HG03378 (cell line): Measurements from ENCODE around the gene CDON.
"Not testable (repeated sequence)": the region's sequence is repeated elsewhere in the genome, so short reads cannot be mapped to it uniquely, and the experiment has no call there.

ENCODE experiments used
- ATAC-seq: cut with Tn5 transposase; IDR thresholded peaks from one replicate; pipeline ENCODE4 v1.9.1; 2021; ENCODE audit warnings: mild to moderate bottlenecking, moderate library complexity; ENCODE audit not compliant: unreplicated experiment

CDON gene

GRCh38 chr11:126046570-126047195 is 16.0 kb downstream of the CDON start:
- ATAC-seq, result no peak

- ATAC-seq, result no peak
These were observed 23.0 kb downstream of the CDON start for GRCh38 chr11:126039485-126040271.

GRCh38 chr11:126035718-126036117 is 26.9 kb downstream of the CDON start:
- ATAC-seq, result no peak

- no peak for ATAC-seq
These were observed 27.7 kb downstream of the CDON start for GRCh38 chr11:126034933-126035425.

DNA sequence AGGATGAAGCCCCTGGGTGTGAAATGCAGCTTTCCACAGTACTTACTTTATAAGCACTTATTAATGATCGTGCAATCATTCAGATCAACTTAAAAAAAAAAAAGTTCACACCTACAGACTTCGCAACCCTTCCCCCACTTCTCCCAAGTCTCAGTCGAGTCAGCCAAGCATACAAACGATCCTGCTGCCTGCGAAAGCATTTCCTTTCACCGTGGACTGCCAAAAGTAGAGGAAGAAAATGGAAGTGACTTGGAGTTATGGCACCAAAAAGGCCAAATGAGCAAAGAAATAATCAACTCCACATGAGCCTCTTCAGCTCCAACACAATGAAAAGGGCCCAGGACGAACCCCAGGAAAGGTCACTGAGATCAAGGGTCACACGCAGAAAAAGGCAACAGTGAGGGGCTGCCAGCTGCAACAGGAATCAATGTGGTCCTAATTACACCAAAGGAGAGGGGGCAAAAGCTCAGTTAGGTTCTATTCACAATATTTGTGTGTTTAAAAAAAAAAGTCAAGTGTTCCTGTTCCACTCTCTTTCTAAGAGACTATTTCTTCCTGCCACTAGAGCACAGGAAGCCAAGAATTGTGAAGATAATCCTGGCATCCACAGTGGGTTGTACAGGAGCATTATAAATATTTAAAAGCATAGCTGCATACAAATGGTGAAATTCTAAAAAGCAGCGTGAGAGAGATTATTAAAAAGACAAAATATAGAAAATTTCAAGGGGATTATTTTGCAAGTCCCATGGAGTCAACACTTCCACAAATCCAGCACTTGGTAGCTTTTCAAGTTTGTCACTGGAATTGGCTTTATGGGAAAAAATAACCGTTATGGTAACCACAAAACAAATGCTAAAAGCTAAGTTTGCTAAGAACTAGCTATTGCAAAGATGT is 28.4 kb downstream of the CDON start:
- ATAC-seq, result no peak

DNA sequence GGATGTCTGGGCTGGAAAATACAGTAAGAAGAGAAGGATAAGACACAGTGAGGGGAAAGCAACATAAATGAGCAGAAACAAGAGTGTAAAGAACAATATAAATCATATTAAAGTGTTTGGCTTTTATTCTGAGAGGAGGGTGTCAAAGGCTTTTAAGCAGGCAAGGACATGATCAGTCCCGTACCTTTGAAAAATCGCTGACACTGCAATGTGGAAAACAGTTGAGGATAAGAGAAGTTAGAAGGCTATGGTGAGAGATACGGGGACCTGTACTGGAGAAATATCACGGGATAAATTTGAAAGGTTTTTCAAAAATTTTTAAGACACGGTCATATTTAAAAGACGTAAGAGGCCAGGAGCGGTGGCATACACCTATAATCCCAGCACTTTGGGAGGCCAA is 30.3 kb downstream of the CDON start:
- no peak for ATAC-seq

DNA sequence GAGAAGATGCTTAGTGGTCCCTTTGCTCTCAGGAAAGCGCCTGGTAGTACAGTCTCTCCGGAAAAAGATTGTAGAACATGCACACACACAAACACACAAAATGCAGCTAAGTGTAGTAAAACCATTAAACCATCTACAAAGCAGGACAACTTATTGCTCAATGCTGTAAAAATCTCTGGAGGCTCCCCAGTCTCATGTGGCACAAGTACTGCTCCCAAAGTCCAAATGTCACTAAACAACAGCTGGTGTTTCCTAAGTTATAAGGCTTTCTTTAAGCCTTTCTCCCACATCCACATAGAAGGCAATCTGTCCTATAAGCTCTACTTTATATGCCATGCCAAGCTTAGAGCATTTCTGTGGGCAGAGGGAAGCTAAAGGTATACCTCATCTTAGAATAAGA is 32.9 kb downstream of the CDON start:
- no peak for ATAC-seq

DNA sequence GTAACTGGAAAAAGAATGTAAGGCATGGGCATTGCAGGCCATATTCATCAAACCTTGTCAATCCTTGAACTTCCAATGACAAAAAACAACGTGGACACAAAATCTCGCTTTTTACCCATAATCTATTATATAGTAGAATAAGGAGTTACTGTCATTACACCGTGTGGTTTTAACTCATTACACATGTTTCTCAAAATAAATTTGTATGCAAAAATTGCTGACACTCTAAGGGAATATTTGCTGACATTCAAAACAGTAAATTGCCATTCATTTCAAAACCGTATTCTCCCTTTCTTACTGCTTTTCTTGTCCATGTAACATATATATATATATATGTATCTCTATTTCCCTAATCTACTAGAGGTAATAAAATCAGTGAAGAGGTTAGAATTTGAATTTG is 33.4 kb downstream of the CDON start:
- no peak for ATAC-seq

GRCh38 chr11:126028534-126028933 is 34.1 kb downstream of the CDON start:
- not testable (repeated sequence) for ATAC-seq

- no peak for ATAC-seq
These were observed 36.1 kb downstream of the CDON start for GRCh38 chr11:126026579-126026978.

DNA sequence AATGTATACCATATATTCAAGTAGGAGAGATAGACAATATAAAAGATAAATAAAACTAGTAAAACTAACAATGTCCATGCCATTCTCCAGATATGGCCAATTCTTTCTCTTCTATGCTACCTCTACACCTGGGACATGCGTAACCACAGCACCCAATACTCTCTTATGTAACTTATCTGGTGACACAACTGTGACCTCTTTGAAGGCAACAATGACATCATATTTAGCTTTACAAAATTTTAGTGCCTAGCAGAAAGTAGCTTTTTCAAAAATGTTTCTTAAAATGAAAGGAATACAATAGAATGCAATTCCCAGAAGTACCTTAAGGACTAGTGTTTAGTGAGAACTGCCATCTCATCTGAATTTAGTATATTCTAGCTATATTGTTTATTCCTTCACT is 36.8 kb downstream of the CDON start:
- no peak for ATAC-seq

DNA sequence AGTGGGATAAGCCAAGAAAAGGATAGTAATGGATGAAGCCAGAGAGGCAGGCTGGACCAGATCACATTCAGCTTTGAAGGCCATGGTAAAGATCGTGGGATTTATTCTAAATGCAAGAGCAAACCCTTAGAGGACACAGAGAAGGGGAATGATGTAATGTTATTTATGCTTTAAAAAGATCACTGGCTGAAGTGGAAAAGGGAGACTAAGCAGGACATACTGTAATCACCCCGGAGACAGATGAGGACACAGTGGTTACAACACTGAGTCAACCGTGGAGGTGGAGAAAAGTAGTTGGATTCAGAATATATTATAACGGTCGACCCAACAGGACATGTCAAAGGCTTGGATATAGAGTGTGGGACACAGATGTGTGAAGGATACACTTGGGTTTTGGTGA is 38.5 kb downstream of the CDON start:
- ATAC-seq, result no peak

DNA sequence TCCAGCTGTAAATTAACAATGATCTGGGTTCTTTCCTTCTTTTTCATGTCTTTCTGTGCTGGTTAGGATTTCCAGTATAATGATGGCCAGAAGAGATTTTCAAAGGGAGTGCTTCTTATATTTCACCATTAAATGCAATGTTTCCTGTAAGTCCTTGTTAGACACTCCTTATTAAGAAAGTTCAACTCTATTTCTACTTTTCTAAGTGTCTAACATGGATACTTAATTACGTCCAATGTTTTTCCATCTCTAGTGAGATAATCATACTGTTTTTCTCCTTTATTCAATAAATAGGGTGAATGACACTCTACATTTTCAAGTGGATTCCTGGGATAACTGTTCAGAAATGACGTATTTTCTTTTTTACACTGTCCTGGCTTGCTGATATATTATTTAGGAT is 49.8 kb downstream of the CDON start:
- no peak for ATAC-seq

DNA sequence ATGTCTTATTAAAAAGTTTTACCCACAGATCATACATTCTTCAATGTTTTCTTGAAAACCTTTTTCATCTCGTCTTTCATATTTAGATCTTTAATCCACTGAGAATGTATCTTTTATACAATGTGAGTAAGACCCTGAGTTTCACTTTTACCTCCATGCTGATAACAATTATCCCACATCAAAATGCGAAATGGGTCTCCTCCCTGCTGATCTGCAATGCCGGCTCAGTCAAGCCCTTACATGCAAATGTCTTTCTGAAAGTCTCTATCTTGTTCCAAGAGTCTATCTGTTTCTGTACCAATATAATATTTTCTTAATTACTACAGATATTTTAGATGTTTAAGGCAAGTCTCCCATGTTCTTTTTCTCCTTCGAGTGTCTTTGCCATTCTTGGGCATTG is 50.9 kb downstream of the CDON start:
- ATAC-seq, result no peak

GRCh38 chr11:126011265-126011664 is 51.4 kb downstream of the CDON start:
- no peak for ATAC-seq

DNA sequence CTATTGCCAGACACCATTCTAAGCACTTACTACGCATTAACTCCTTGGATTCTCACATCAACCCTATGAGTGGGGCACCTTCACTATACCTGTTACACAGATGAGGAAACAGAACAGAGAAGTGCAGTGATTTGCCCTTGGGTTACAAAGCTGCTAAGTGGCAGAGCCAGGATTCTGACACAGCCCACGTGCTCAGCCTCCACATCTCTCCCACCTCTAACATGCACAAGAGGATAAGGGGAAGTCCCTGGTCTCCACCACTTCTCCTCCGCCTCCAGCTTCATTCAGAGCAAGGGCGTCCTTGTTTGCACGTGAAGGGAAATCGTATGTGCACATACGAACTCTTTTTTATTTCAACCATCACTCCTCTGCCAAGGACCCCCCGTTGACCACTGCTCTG is 53.7 kb downstream of the CDON start:
- no peak for ATAC-seq

DNA sequence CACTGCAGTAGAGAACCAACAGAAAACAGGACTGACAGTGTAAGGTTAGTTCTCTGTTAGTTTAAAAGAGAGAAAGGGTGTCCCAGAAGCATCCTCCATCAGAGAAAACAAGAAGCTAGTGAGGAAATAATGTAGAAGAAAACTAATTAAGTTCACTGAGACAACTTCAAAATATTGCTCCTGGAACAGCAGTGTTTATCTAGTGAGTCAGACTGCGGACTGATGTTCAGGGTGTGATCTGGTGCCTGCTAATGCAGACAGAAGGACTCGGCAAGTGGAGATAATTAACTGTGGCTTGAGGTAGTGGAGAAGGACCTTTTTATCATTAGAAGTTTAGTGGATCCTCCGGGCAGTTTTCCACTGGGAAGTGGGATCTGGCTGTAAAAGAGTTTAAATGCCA is 55.4 kb downstream of the CDON start:
- ATAC-seq, result no peak

DNA sequence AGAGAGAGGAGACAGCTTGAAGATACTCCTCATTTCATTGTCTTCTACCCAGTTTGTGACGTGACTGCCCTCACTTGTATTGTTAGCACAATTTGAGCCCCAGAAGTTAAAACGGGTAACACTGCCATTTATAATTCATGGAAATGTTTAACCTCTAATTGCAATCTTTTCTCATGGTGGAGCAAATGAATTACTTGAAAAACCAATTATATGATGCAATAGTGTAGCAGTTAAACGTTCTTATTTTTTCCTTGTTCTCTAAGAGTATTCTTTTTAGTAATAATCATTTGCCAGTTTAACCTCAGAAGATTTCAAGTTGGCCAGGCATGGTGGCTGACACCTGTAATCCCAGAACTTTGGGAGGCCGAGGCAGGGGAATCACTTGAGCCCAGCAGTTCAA is 56.6 kb downstream of the CDON start:
- ATAC-seq, result no peak

GRCh38 chr11:126002181-126002580 is 60.5 kb downstream of the CDON start:
- ATAC-seq, result no peak

DNA sequence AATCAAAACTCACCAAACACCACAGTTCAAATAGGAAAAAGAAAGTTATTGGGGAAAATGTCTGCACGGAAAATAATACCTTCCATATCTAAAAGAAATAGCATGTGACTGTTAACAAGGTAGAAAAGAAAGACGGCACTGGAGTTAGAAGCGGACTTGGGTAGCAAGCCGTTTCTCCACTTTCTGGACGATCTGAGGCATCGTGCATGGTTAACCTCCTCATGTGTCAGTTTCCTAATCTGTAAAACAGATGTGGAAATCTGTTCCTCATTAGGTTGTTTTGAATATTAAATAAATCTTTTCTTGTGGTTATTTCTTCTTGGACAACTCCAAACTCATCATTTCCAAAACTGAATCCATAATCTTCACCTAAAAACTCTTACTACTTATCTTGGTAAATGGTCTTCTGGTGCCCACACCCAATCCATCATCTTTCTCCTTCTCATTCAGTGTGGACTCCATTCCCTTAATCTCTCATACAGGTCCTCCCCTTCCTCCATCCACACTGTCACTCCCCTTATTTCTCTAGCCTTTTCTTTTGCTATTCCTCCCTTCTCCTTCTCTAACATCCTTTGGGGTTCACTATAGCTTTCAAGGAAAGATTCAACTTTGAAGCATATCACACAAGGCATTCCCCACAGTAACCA is 63.3 kb downstream of the CDON start:
- no peak for ATAC-seq

DNA sequence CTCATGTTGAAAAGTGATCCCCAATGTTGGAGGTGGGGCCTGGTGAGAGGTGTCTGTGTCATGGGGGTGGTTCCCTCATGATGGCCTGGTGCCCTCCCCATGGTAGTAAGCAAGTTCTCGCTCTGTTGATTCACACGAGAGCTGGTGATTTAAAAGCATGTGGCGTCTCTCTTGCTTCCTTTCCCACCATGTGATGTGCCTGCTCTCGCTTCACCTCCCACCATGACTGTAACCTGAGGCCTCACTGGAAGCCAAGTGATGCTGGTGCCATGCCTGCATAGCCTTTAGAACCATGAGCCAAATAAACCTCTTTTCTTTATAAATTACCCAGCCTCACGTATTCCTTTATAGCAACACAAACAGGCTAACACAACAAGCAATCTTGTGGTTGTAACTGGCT is 64.4 kb downstream of the CDON start:
- no peak for ATAC-seq
